GM18907 (cell line): ENCODE measurements around the gene GPN3.
A peak's percentile ranks its signal among the peaks of the same experiment; 100 is the strongest.
"Not testable (repeated sequence)": the region's sequence is repeated elsewhere in the genome, so short reads cannot be mapped to it uniquely, and the experiment has no call there.

ENCODE experiments used
- ATAC-seq: cut with Tn5 transposase; IDR thresholded peaks from one replicate; pipeline ENCODE4 v1.9.1; 2021; ENCODE audit warnings: mild to moderate bottlenecking, moderate library complexity; ENCODE audit not compliant: unreplicated experiment

GPN3 gene

DNA sequence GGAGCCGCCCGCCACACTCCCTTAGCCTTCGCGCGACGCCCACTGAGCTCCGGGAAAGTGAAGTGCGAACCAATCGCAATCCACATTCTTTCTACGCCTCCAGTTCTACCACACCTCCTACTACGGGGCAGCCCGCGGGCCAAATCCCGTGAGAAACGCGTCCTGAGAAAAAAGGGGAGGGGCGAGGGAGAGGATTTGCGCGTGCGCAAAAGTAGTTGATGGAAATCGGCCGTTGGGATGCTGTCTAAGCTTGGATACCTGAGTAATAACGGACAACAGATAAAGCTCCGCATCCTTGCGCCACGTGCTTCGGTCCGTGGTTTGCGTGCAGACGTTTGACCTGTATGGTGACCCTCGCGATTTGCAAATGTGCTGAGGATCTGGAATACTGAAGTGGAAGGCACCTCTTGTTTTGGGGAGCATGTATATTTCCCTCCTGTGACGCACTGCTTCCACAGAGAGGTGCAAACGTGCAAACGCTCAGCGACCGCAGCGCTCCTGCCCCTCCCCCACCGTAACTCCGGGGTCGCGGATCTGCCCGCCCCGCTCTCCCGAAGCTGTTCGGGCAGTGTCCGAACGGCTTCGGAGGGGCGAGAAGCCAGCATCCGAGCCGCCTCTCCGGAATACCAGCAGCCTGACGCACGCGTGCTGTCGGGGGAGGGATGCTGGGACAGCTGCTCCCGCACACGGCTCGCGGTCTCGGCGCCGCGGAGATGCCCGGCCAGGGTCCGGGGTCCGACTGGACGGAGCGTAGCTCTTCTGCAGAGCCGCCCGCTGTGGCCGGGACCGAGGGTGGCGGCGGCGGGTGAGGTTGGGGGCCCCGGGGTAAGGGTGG, at the start of gene GPN3, which contains the start of gene FAM216A:
GPN3 (minus strand) TSS at position 44 of the 835 bp plus-strand sequence. CDS start 54 bp downstream, outside the sequence.
FAM216A (plus strand) TSS at position 632 of the 835 bp plus-strand sequence; CDS start at position 663, 31 bp downstream.
- ATAC-seq: peak; percentile 83

DNA sequence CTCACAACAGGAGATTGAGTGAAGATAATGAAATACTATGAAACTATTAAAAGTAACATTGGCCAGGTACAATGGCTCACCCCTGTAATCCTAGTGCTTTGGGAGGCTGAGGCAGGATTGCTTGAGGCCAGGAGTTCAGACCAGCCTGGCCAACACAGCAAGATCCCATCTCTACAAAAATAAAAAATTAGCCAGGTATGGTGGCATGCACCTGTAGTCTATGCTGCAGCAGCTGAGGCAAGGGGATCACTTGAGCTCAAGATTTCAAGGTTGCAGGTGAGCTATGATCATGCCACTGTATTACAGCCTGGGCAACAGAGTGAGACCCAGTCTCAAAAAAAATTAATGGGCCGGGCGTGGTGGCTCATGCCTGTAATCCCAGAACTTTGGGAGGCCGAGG, 48.9 kb upstream of the GPN3 start:
- ATAC-seq: no peak

DNA sequence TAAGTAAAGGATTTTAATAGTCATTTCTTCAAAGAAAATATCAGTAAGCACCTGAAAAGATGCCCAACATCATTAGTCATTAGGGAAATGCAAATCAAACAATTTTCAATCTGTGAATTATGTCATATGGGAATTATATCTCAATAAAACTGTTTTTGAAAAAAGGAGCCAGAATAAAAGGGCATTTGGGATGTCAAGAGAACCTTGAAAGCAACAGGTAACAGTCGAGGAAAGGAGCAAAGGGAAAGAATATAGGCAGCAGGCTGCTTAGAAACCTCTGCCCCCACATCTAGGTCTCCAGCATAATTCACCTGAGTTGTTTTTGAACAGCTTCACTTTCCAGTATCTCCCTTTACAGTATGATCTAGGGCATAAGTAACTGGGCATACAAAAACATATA, 46.3 kb upstream of the GPN3 start:
- no peak for ATAC-seq

DNA sequence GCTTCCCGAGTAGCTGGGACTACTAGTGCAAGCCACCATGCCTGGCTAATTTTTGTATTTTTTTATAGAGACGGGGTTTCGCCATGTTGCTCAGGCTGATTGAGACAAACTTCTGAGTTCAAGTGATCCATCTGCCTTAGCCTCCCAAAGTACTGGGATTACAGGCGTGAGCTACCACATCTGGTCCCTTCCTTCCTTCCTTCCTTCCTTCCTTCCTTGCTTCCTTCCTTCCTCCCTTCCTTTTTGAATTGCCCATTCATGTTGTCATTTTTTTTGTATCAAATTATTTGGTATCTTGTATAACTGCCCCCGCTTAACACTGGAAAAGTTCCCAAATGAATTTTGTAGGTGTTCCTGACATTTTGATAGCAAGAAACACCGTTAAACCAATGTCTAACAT, 45.8 kb upstream of the GPN3 start:
- no peak for ATAC-seq

DNA sequence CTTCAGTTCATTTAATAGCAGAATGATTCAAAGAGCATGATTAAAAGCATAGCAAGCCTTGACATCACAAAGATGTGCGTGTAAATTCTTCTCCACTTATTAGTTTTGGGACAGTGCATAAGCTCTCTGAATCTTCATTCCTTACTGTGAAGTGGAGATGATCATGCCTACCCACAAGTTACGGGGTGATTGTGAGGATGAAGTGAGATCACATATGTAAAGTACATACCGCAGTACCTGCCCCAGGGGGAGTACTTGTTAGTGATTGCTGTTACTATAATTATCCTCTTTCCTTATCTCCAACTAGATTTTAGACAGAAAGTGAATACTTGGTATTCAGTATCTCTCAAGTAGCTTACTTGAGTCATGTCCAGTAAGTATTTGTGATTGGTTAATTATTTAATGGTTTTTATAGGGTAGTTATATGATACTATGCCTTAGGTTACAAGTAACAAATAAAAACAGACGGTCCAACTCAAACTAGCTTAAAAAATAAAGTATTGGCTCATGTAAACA, 40.1 kb upstream of the GPN3 start:
- ATAC-seq: no peak

DNA sequence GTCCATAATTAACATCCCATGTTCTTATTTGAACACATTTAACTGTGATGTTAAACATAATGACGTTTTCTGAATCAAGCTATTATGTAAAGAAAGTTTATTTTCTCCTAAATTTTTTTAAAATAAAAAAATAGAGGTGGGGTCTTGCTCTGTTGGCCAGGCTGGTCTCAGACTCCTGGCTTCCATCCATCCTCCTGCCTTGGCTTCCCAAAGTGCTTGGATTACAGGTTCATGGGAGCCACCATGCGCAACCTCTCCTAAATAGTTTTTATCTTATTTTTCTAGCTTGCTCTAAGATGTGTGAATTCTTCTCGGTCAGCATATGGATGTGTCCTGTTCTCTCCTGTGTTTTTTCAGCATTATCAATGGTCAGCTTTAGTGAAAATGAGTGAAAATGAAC, 37.3 kb upstream of the GPN3 start:
- no peak for ATAC-seq

DNA sequence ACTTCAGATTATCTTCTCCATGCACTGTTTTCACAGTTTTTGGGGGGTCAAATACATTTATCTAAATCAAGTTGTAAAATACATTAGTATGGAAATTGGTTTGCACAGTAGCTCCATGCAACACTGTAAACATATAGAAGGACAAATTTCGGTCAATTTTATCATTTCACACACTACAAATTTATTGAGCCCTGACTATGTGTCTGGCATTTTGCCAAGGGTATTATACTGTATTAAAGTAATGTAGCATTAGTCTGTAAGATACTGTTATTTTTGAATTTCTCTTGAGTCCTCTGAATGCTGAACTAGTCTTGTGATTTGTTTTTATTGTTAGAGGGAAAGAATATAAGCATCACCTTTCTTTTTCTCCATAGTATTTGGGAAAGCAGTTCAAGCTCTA, 35.4 kb upstream of the GPN3 start:
- no peak for ATAC-seq

DNA sequence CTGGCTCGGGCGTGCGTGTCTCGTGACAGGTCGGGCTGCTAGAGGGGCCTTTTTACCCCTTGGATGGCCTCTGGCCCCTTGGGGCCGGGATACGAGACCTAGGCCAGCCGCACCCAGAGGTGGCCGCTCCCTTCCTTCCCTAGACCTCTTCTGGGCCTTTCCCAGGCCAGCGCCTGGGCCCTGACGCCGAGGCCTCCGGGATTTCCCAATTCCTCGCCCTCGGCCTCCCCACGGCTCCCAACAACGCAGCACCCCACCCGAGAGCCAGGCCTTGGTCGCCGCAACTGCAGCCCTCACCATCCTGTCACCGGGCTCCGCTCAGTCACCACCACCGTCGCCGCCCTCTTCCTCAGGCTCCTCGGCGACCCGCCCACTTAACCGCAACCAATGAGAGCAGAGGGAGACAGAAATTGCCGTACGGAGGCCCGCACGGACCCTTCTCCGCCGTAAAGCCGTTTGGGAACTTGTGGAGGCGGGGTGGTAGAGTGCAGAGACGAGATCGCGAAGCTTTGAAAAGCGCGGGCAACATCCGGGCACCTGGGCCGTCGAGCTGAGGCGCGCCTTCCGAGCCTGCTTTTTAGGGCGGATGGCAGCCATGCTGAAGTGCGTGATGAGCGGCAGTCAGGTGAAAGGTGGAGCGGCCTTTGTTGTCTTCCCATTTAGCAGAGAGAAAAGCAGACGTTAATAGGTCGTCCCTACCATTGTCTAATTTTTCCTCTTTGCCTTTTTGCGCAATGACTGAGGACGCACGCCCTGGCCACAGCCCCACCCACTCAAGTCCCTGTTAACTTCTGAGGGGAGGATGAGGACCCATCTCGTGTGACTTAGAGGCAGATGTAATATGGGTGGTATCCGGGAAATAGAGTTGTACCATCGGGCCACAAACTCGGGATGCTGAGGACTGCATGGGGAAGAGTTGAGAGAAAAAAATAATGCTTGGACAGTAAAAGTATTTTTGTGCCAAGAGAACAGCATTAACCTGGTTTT, 34.0 kb upstream of the GPN3 start, which contains the start of the genes RAD9B and VPS29:
RAD9B (plus strand) TSS at position 580 of the 987 bp plus-strand sequence; CDS start at position 587, 7 bp downstream.
VPS29 (minus strand) TSS at position 360 of the 987 bp plus-strand sequence; CDS start at position 300, 60 bp downstream.
- peak; percentile 93 for ATAC-seq

DNA sequence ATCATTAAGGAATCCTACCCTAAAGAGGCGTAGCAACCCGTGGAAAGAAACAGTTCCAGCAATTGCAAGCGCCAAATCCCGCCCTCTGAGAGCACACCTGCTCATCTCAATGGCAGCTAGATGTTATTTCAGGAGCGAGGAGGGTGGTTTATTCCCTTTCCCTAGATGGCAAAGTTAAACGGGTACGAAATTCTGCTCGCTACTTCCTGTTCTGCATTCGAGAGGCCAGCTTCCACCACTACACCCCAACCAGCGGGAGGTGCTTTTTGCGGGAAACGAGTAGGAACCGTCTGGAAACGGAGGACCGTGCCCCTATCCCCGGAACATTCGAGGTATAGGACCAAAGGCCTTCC, 33.3 kb upstream of the GPN3 start:
- ATAC-seq: no peak

DNA sequence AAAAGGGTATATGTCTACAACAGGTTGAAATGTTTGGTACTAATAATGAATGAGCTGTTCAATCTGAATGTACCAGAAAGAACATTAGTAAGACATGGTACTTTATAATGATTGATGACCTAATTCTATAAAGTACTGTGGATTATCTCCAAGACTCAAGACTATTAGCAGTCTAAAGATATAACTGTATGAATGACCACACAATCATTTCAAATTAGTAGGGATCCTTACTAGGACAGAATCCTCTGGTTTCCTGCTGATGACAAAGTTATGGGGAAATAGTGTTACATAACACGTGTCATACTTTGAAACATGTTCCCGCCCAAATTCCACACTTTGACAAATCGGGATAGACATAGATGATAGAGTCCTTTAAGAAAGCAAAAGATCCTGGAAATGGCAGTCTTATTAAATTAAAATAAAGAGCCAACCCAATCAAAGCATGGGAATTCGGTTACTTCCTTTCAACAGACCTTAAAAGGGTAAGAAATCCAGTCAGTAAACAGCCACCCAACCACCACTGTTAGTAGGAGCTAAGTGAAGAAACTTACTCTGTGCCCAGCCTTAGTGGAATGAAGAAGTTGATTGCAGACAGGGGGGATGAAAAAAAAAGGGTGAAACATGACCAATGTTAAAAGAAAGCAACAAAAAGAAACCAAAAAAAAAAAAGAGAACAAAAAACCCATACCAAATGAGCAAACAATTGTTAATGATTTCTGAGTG, 31.1 kb upstream of the GPN3 start:
- no peak for ATAC-seq

DNA sequence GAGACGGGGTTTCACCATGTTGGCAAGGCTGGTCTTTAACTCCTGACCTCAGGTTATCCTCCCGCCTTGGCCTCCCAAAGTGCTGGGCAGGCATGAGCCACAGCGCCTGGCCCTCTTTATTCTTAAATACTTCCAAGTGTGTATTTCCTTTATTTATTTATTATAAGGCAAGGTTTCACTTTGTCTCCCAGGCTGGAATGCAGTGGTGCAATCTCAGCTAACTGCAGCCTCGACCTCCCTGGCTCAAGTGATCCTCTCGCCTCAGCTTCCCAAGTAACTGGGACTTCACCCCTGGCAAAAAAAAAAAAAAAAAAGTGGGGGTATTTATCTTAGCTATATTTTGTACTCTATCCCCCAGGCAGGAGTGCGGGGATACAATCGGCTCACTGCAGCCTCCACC, 7.4 kb upstream of the GPN3 start:
- ATAC-seq: no peak

DNA sequence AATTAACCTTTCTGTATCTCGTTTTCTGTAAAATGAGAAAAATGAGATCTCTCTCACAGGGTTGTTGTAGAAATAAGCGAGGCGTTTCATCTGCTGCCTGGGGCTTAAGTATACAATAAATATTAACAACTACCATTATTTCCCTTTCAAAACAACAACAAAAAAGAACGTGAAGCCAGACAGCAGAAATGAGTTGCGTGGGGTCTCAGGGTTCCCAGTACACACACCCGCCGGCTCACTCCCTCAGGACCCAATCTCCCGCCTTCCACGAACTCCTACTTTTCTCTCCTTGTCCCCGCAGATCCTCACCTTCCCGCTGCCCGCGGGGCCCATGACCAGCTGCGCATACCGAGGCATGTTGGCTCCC, 227 bp downstream of the GPN3 start:
- ATAC-seq: no peak

DNA sequence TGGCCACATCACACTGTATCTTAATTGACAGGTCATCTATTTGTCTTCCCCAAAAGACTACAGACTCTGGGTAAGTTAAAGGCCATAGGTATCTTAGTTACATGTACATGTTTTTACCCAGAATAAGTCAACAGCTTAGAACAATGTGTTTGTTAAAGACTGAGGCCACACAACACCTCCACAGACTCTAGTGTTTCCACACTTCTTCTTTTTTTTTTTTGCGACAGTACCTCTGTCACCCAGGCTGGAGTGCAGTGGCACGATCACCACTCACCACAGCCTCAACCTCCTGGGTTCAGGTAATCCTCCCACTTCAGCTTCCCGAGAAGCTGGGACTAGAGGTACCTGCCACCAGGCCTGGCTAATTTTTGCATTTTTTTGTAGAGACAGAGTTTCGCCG, 1.3 kb downstream of the GPN3 start:
- ATAC-seq: no peak

DNA sequence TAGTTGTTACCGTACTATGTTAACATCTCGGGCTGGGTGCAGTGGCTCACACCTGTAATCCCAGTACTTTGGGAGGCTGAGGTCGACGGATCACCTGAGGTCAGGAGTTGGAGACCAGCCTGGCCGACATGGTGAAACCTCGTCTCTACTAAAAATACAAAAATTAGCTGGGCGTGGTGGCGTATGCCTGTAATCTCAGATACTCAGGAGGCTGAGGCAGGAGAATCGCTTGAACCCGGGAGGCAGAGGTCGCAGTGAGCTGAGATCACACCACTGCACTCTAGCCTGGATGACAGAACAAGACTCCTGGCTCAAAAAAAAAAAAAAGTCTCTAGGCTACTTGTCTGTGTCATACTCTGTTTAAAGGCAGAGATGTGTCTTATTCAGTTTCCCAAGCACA, 2.3 kb downstream of the GPN3 start:
- not testable (repeated sequence) for ATAC-seq

DNA sequence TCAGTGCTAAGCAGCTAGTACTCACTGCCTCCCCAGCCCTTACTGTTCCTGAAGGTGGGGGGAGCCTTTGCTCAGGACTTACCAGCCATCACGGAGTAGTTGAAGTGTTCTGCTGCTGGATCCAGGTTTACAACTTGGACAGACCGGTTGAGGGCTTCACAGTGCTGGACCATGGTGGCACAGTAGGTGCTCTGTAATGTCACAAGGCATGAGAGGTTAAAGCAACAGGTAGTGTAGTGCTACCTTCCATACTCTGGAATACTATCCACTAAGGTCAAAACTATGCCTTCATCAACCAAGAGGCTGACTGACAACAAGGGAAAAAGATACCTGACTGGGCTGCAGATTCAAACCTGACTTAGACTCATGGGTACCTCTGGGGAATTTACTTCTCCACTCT, 3.0 kb downstream of the GPN3 start:
- ATAC-seq: no peak

DNA sequence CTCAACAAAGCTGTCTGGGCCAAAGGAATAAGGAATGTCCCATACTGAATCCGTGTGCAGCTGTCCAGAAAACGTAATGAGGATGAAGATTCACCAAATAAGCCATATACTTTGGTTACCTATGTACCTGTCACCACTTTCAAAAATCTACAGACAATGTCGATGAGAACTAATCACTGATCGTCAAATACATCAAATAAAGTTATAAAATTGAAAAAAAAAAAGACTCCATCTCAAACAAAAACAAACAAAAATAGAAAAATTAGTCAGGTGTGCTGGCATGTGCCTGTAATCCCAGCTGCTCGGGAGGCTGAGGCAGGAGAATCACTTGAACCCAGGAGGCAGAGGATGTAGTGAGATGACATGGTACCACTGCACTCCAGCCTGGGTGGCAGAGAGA, 6.9 kb downstream of the GPN3 start:
- ATAC-seq: not testable (repeated sequence)

DNA sequence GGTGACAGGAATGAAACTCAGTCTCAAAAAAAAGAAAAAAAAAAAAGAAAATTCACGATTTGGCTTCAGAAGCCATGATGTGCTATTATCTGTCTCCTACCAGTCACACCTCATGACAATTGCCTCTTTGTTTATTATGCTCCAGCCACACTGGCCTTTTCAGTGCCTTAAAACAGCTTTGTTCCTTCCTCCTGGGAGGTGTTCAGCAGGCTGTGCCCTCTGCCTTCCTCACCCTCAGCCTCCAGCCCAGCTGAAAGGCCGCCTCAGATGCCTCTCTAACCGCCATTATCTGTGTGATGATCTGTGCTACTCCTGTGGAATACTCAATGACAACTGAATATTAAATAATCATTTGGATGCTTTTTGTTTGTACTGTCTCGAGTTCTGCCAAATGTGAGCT, 9.3 kb downstream of the GPN3 start:
- ATAC-seq: no peak

DNA sequence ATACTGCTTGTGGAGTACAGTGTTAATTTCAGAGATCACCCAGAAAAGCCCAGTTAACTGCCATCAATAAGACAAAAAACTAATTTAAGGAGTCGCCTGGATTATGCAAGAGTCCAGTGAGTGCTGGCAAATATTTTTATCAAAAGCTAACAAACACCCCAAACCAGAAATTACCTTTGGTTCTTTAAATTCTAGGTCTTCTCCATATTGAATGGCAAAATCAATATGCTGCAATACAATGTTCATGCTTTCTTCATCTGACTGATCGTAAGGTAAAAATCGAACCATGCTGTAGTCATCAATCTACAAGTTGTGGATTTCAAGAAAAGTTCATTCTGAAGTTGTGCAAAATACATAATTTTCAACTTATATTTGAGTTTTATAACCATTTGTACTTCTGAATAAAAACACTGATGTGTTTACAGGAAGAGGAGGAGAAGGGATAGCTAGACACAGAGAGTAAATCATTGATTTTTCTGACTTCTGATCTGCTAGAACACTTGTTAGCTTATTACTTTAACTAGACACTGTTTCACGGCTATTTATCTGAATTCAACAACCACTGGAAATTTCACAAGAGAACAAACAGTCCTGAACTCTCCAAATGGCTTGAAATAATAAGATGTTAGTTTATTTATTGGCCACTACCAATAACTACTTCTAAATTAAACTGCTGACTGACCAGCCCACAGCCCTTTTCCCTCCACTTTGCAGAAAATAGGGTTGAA, 14.3 kb downstream of the GPN3 start:
- ATAC-seq: no peak

DNA sequence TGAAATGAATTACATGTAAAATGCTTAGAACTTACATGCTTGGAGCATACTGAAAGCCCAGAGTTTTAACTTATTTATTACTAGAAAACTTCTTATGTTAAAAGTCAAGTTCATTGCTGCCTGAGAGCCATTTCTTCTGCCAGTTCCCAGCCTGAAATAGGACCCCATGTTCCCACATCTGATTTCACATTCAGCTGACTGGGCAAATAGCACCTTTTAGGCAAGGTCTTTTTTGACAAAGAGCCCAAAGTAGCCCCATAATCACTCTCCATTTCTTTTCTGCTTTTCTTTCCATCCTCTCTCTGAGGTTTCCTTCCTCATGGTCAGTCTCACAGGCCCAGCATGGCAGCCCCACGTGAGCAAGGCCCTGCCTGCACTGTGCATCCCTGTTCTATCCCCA, 16.8 kb downstream of the GPN3 start:
- ATAC-seq: no peak
